Uterus (tissue), 2 donors: Measurements from ENCODE around the gene TIRAP.

Experiments used
- CTCF ChIP-seq, 4 experiments: fragments of 200-600 bp in 2 of 4; fragments of 450-650 bp in 2 of 4; sonication (generic) in 2 of 4; IDR thresholded peaks; one replicate each; pipeline ENCODE4 v1.5.1; 2016 to 2019; ENCODE audit warnings: antibody characterized with exemption in 4 of 4, mild to moderate bottlenecking in 2 of 4, moderate library complexity in 1 of 4
- POLR2A ChIP-seq, 2 donors: fragments of 450-650 bp; IDR thresholded peaks; one replicate each; pipeline ENCODE4 v1.6.1; 2016; ENCODE audit warnings: antibody characterized with exemption in 2 of 2, mild to moderate bottlenecking in 1 of 2, moderate library complexity in 1 of 2

GRCh38 chr11:126267650-126268049, 15.2 kb upstream of the TIRAP start:
- no peak for TF ChIP-seq POLR2A (IDR thresholded peaks at IDR 0.05)
- no peak for TF ChIP-seq CTCF (IDR thresholded peaks at IDR 0.05)
